Heart left ventricle (tissue), 16 donors: ENCODE results near the gene KLHL29. TPM values are rescaled to one million over a fixed set of nuclear protein-coding genes. Genes with fewer than 3 reads are reported as not detected.

ENCODE experiments used
- ATAC-seq, 4 donors: fragments of 200-7000 bp; cut with Tn5 transposase; one replicate each; pipeline ENCODE4 v1.9.1; 2020 to 2022; ENCODE audit warnings: moderate library complexity in 4 of 4, mild to moderate bottlenecking in 3 of 4, moderate number of reproducible peaks in 1 of 4
- DNase-seq, 5 donors: peaks; one replicate each; pipeline ENCODE4 v3.0.0-alpha.2; 2020
- H3K27ac ChIP-seq, 12 donors: fragments of 200-600 bp; sonication (generic) in 4 of 12; one replicate each; pipeline versions ENCODE4 v1.5.0 to v1.8.0; 2016 to 2022; ENCODE audit warnings: mild to moderate bottlenecking in 2 of 12
- H3K27me3 ChIP-seq, 9 donors: fragments of 200-600 bp; sonication (generic) in 2 of 9; one replicate each; pipeline versions ENCODE4 v1.5.1 to v1.8.0; 2016 to 2022; ENCODE audit warnings: mild to moderate bottlenecking in 3 of 9
- H3K36me3 ChIP-seq, 9 donors: fragments of 200-600 bp; sonication (generic) in 2 of 9; one replicate each; pipeline versions ENCODE4 v1.5.0 to v1.8.0; 2018 to 2022; ENCODE audit warnings: mild to moderate bottlenecking in 2 of 9
- H3K4me1 ChIP-seq, 12 donors: fragments of 200-600 bp; sonication (generic) in 4 of 12; one replicate each; pipeline versions ENCODE4 v1.5.0 to v1.8.0; 2016 to 2022; ENCODE audit warnings: mild to moderate bottlenecking in 3 of 12
- H3K4me3 ChIP-seq, 12 donors: fragments of 200-600 bp; sonication (generic) in 4 of 12; one replicate each; pipeline versions ENCODE4 v1.5.0 to v1.8.0; 2017 to 2022; ENCODE audit warnings: mild to moderate bottlenecking in 9 of 12, moderate library complexity in 4 of 12
- H3K9me3 ChIP-seq, 12 donors: fragments of 200-600 bp; sonication (generic) in 4 of 12; one replicate each; pipeline versions ENCODE4 v1.5.0 to v1.8.0; 2016 to 2022; ENCODE audit warnings: mild to moderate bottlenecking in 1 of 12
- POLR2A ChIP-seq, 2 donors: fragments of 450-650 bp; IDR thresholded peaks; one replicate each; pipeline ENCODE4 v1.6.1; 2017; ENCODE audit warnings: antibody characterized with exemption in 2 of 2, mild to moderate bottlenecking in 2 of 2, moderate library complexity in 2 of 2
- WGBS, 4 donors: extraction: QIAGEN DNeasy Blood & Tissue Kit in 2 of 4; methylation state at CpG; one replicate each; pipeline versions ENCODE4 v1.1.5 to v1.1.7; 2013 to 2018; 5-methylcytosine and 5-hydroxymethylcytosine counted together
- intact Hi-C, 10 donors: fragments of 100-400 bp; cut with DNase I; formaldehyde crosslinking; loops; one replicate each; pipeline versions ENCODE4 v1.11.1 to v1.14.2; 2022
- polyA plus RNA-seq, 2 donors: library from polyadenylated mRNA; stranded (reverse); fragments of 200-250 nt; gene quantifications; one replicate each; pipeline ENCODE4 v1.2.3, GENCODE V29; 2013
- total RNA-seq, 9 donors: library from RNA; depleted of rRNA in 2 of 9; stranded (reverse); fragments of >200 nt in 2 of 9; fragmentation: NEBNext Ultra II Directional in 3 of 9; extraction: Animal tissue kit (Norgen Biotek cat#: 25700) in 3 of 9; gene quantifications; one replicate each; pipeline versions ENCODE4 v1.1.0 to v1.2.4, GENCODE V29; 2016 to 2023
- TF ChIP-seq, protein P1 (sequence below), 12 donors: fragments of 200-600 bp; sonication (generic) in 4 of 12; IDR thresholded peaks; one replicate each; pipeline versions ENCODE4 v1.5.0 to v1.8.0; 2018 to 2022; ENCODE audit warnings: antibody characterized with exemption in 12 of 12, mild to moderate bottlenecking in 5 of 12
- donor health status: ischemic (EF 13 %, LVEDD 7.1; RV severe dilation, severe dysfunction).
- donor health status: healthy with polysubstance abuse.
- donor health status: DM: no; HTN: yes; CAD: no.
- donor health status: DM: no; HTN: no; CAD: no.
- donor health status: ischemic (EF 25% LVEDD 6.9; RV normal size, moderate dysfunction).
- donor health status: ischemic (EF 25% LVEDD 5.7; RV mildly dilated, moderate dysfunction).
- donor health status: healthy.
- donor health status: DM: yes; HTN: yes; CAD: no.
- donor health status: ischemic (EF 35%, LVEDD 5.7; RV mildly dilated, moderate dysfunction).
- donor health status: nonischemic (EF 11% LVEDD 7.7; RV severe dilation, severe dysfunction).
- donor health status: DM: yes; HTN: yes; CAD: no.
- donor health status: PGD.
- donor health status: ischemic (EF 29% LVEDD 5.4; RV normal size, mild dysfunction).
- donor health status: nonischemic (EF 23%, LVEDD 6.1; RV moderate dilation, normal function).

Gene KLHL29
- total and polyA plus RNA-seq, 11 donors, result 0.74 to 2.7 (median 1.1) TPM

- intact Hi-C loops, result no loop called here
- 76 to 89% (median 86%) methylated on average over 8 to 14 of the region's 14 CpGs for WGBS, 4 donors
- peaks cover 0 to 14% (median 8%) of the 10 kb centered on the region in 12 donors for H3K4me1 ChIP-seq
- H3K27me3 ChIP-seq, result no peaks in the 10 kb centered on the region
- H3K27ac ChIP-seq, result no peak overlapping the region
- peak in 1 of 4 donors; percentile 19 for ATAC-seq
- TF ChIP-seq, protein P1, sequence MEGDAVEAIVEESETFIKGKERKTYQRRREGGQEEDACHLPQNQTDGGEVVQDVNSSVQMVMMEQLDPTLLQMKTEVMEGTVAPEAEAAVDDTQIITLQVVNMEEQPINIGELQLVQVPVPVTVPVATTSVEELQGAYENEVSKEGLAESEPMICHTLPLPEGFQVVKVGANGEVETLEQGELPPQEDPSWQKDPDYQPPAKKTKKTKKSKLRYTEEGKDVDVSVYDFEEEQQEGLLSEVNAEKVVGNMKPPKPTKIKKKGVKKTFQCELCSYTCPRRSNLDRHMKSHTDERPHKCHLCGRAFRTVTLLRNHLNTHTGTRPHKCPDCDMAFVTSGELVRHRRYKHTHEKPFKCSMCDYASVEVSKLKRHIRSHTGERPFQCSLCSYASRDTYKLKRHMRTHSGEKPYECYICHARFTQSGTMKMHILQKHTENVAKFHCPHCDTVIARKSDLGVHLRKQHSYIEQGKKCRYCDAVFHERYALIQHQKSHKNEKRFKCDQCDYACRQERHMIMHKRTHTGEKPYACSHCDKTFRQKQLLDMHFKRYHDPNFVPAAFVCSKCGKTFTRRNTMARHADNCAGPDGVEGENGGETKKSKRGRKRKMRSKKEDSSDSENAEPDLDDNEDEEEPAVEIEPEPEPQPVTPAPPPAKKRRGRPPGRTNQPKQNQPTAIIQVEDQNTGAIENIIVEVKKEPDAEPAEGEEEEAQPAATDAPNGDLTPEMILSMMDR (IDR thresholded peaks at IDR 0.05), result no peak
- TF ChIP-seq POLR2A (IDR thresholded peaks at IDR 0.05), result no peak
- H3K9me3 ChIP-seq, result no peaks in the 10 kb centered on the region
- no peak for DNase-seq
- H3K36me3 ChIP-seq, result no peaks in the 10 kb centered on the region
- H3K4me3 ChIP-seq, result no peak overlapping the region
These were observed 16.6 kb downstream of the KLHL29 start for GRCh38 chr2:23401427-23402204.

- Histone ChIP-seq H3K4me3 (no peak overlapping the region), H3K9me3 (no peaks in the 10 kb centered on the region), H3K36me3 (no peaks in the 10 kb centered on the region), H3K27ac (no peak overlapping the region), H3K4me1 (peaks cover 0 to 14% (median 8%) of the 10 kb centered on the region in 12 donors), H3K27me3 (no peaks in the 10 kb centered on the region)
- TF ChIP-seq, protein P1 (IDR thresholded peaks at IDR 0.05), result no peak
- no peak for TF ChIP-seq POLR2A (IDR thresholded peaks at IDR 0.05)
- 61 to 73% (median 66%) methylated on average over 6 of the region's 6 CpGs for WGBS, 4 donors
- ATAC-seq (peak in 1 of 4 donors; percentile 13), DNase-seq (no peak)
- intact Hi-C loops, result no loop called here
These were observed 17.3 kb downstream of the KLHL29 start for GRCh38 chr2:23402205-23402740.

DNA sequence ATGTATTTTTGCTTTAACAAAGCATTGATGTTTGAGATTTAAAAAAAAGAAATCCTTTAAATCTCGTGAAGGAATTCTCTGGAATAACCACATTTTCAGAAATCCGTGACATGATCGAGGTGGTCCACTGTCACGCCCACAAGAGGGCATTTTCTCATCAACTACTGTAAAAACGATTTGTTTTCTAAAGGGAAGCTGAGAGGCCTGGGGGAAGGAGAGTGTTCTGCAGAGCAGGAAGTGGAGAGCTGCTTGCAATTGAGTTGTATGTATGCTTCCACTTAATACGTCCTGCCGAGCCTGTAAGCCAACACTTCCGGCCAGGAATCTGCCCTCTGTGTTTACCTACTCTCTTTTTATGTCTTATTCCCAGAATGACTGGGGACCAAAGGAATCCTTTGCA, 19.4 kb downstream of the KLHL29 start:
- H3K4me1 ChIP-seq, result peaks cover 0 to 14% (median 8%) of the 10 kb centered on the region in 12 donors
- intact Hi-C loops, result no loop called here
- no peaks in the 10 kb centered on the region for H3K27me3 ChIP-seq
- peak overlapping the region in 2 of 12 donors; percentile 12 to 51 for H3K27ac ChIP-seq
- DNase-seq (peak in 1 of 5 donors; percentile 18), ATAC-seq (peak; percentile 47 to 60 (median 56))
- TF ChIP-seq POLR2A (IDR thresholded peaks at IDR 0.05), result no peak
- TF ChIP-seq, protein P1 (IDR thresholded peaks at IDR 0.05), result peak in 8 of 12 donors; percentile 9 to 44 (median 28)
- 24 to 30% (median 25%) methylated on average over 8 of the region's 8 CpGs for WGBS, 4 donors
- H3K36me3 ChIP-seq, result no peaks in the 10 kb centered on the region
- H3K9me3 ChIP-seq, result no peaks in the 10 kb centered on the region
- H3K4me3 ChIP-seq, result peak overlapping the region in 2 of 12 donors; percentile 1 to 24

DNA sequence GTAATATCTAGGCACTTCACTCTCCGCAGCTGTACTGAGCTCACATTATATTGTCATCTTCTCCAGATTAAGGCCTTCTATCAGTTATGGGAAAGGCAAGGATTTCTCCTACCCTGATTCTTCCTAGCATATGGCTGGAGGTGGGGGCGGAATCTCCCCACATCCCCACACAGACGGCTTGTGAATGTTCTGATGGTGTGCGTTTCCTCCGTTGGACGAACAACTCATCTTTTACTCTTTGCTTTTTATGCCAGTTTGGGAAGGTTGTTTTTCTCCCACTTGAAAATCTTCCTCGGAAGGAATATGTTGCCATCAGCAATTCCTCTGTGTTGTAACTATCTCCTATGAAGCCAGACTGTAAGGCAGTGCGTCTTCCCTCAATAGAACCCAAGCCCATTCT, 24.3 kb downstream of the KLHL29 start:
- H3K36me3 ChIP-seq, result no peaks in the 10 kb centered on the region
- no peaks in the 10 kb centered on the region for H3K9me3 ChIP-seq
- peaks cover 0 to 9% (median 3%) of the 10 kb centered on the region in 12 donors for H3K4me1 ChIP-seq
- DNase-seq (no peak), ATAC-seq (no peak)
- no peaks in the 10 kb centered on the region for H3K27me3 ChIP-seq
- WGBS, 4 donors, result 94 to 97% (median 94%) methylated on average over 8 of the region's 8 CpGs
- intact Hi-C loops, result loop anchor here in 1 of 10 donors (5.0 kb wide), 1 partner anchor 193 kb away; no protein-coding TSS in a partner anchor
- TF ChIP-seq POLR2A (IDR thresholded peaks at IDR 0.05), result no peak
- TF ChIP-seq, protein P1 (IDR thresholded peaks at IDR 0.05), result no peak
- H3K27ac ChIP-seq, result no peak overlapping the region
- H3K4me3 ChIP-seq, result no peak overlapping the region
